ENCODE measurements around the gene TEX264. TPM values are rescaled to one million over a fixed set of nuclear protein-coding genes. Genes with fewer than 3 reads are reported as not detected.

The TEX264 gene
- polyA plus RNA-seq, 1 donor (not counting 4 experiments of a cell fraction or from before 2014, with no cell fraction given) = 35.8 TPM

GRCh38 chr3:51682526-51682925, 11.5 kb downstream of the TEX264 start:
- H2AFZ ChIP-seq (ENCODE audit: control insufficient read depth, low read length) = no peak overlapping the region
- no peak overlapping the region for H3K4me3 ChIP-seq (ENCODE audit: control insufficient read depth in 2 of 3, extremely low read depth in 1 of 3, insufficient read depth in 2 of 3, low read depth in 1 of 3, low read length in 3 of 3)
- H3K27ac ChIP-seq (ENCODE audit: control insufficient read depth, insufficient read depth, low read length) = no peak overlapping the region
- H3K9me1 ChIP-seq (ENCODE audit: control insufficient read depth, extremely low read depth, insufficient read depth, low read length) = peaks cover 7% of the 10 kb centered on the region
- DNase-seq (ENCODE audit: low read depth, low spot score) (no peak), FAIRE-seq (no peak)
- H3K36me3 ChIP-seq (ENCODE audit: control insufficient read depth in 2 of 2, extremely low read depth in 1 of 2, insufficient read depth in 2 of 2, low read length in 2 of 2) = peaks cover 12 to 33% of the 10 kb centered on the region in 2 experiments
- peaks cover 8% of the 10 kb centered on the region for H3K79me2 ChIP-seq (ENCODE audit: control insufficient read depth, insufficient read depth, low read length)
- H3K27me3 ChIP-seq (ENCODE audit: control insufficient read depth, extremely low read depth, insufficient read depth, low read length) = no peaks in the 10 kb centered on the region
- H3K9ac ChIP-seq (ENCODE audit: control insufficient read depth, extremely low read depth, insufficient read depth, low read length) = no peak overlapping the region
- H3K4me1 ChIP-seq (ENCODE audit: control insufficient read depth, extremely low read depth, insufficient read depth, low read length) = peaks cover 49% of the 10 kb centered on the region
- no peak for TF ChIP-seq EZH2 (IDR thresholded peaks at IDR 0.05; ENCODE audit: low read length)
- TF ChIP-seq CTCF (optimal IDR thresholded peaks at IDR 0.05 in 1 of 3, IDR thresholded peaks at IDR 0.05 in 1 of 3, conservative IDR thresholded peaks at IDR 0.05 in 1 of 3; ENCODE audit: extremely low read depth in 1 of 3, insufficient read depth in 2 of 3, low read length in 3 of 3) = no peak
- dilution Hi-C loops (cut with MboI; ENCODE audit: extremely low pct_ligation_motif_present, low sequenced_read_pairs) = no loop called here
- H3K9me3 ChIP-seq (ENCODE audit: control insufficient read depth, low read depth, low read length) = no peaks in the 10 kb centered on the region
- H4K20me1 ChIP-seq (ENCODE audit: control insufficient read depth, extremely low read depth, insufficient read depth, low read length) = no peaks in the 10 kb centered on the region
- H3K4me2 ChIP-seq (ENCODE audit: control insufficient read depth, extremely low read depth, insufficient read depth, low read depth, low read length) = no peak overlapping the region

GRCh38 chr3:51683566-51683965, 12.5 kb downstream of the TEX264 start:
- Histone ChIP-seq H3K27me3 (ENCODE audit: control insufficient read depth, extremely low read depth, insufficient read depth, low read length) (no peaks in the 10 kb centered on the region), H2AFZ (ENCODE audit: control insufficient read depth, low read length) (no peak overlapping the region), H3K9ac (ENCODE audit: control insufficient read depth, extremely low read depth, insufficient read depth, low read length) (no peak overlapping the region), H3K9me1 (ENCODE audit: control insufficient read depth, extremely low read depth, insufficient read depth, low read length) (peaks cover 3% of the 10 kb centered on the region), H3K4me2 (ENCODE audit: control insufficient read depth, extremely low read depth, insufficient read depth, low read depth, low read length) (no peak overlapping the region), H3K4me1 (ENCODE audit: control insufficient read depth, extremely low read depth, insufficient read depth, low read length) (peaks cover 52% of the 10 kb centered on the region), H4K20me1 (ENCODE audit: control insufficient read depth, extremely low read depth, insufficient read depth, low read length) (no peaks in the 10 kb centered on the region), H3K4me3 (ENCODE audit: control insufficient read depth in 2 of 3, extremely low read depth in 1 of 3, insufficient read depth in 2 of 3, low read depth in 1 of 3, low read length in 3 of 3) (no peak overlapping the region), H3K36me3 (ENCODE audit: control insufficient read depth in 2 of 2, extremely low read depth in 1 of 2, insufficient read depth in 2 of 2, low read length in 2 of 2) (peaks cover 11 to 34% of the 10 kb centered on the region in 2 experiments), H3K9me3 (ENCODE audit: control insufficient read depth, low read depth, low read length) (no peaks in the 10 kb centered on the region), H3K79me2 (ENCODE audit: control insufficient read depth, insufficient read depth, low read length) (peaks cover 3% of the 10 kb centered on the region), H3K27ac (ENCODE audit: control insufficient read depth, insufficient read depth, low read length) (no peak overlapping the region)
- TF ChIP-seq EZH2 (IDR thresholded peaks at IDR 0.05; ENCODE audit: low read length) = no peak
- TF ChIP-seq CTCF (optimal IDR thresholded peaks at IDR 0.05 in 1 of 3, IDR thresholded peaks at IDR 0.05 in 1 of 3, conservative IDR thresholded peaks at IDR 0.05 in 1 of 3; ENCODE audit: extremely low read depth in 1 of 3, insufficient read depth in 2 of 3, low read length in 3 of 3) = no peak
- DNase-seq (ENCODE audit: low read depth, low spot score) (no peak), FAIRE-seq (no peak)
- dilution Hi-C loops (cut with MboI; ENCODE audit: extremely low pct_ligation_motif_present, low sequenced_read_pairs) = no loop called here

All from keratinocyte (primary cell).